ENCODE measurements around the gene STAT6.

The STAT6 gene

GRCh38 chr12:57129321-57129842 lies 18.2 kb upstream of the STAT6 start:
- no peak for DNase-seq (ENCODE audit: extremely low read depth, low read depth)
- TF ChIP-seq, protein P1, sequence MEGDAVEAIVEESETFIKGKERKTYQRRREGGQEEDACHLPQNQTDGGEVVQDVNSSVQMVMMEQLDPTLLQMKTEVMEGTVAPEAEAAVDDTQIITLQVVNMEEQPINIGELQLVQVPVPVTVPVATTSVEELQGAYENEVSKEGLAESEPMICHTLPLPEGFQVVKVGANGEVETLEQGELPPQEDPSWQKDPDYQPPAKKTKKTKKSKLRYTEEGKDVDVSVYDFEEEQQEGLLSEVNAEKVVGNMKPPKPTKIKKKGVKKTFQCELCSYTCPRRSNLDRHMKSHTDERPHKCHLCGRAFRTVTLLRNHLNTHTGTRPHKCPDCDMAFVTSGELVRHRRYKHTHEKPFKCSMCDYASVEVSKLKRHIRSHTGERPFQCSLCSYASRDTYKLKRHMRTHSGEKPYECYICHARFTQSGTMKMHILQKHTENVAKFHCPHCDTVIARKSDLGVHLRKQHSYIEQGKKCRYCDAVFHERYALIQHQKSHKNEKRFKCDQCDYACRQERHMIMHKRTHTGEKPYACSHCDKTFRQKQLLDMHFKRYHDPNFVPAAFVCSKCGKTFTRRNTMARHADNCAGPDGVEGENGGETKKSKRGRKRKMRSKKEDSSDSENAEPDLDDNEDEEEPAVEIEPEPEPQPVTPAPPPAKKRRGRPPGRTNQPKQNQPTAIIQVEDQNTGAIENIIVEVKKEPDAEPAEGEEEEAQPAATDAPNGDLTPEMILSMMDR (IDR thresholded peaks at IDR 0.05; ENCODE audit: low read depth, low read length): no peak

- TF ChIP-seq, protein P1 (IDR thresholded peaks at IDR 0.05; ENCODE audit: low read depth, low read length): no peak
- DNase-seq (ENCODE audit: extremely low read depth, low read depth): no peak
Measured at GRCh38 chr12:57128519-57129247, 17.5 kb upstream of the STAT6 start.

DNA sequence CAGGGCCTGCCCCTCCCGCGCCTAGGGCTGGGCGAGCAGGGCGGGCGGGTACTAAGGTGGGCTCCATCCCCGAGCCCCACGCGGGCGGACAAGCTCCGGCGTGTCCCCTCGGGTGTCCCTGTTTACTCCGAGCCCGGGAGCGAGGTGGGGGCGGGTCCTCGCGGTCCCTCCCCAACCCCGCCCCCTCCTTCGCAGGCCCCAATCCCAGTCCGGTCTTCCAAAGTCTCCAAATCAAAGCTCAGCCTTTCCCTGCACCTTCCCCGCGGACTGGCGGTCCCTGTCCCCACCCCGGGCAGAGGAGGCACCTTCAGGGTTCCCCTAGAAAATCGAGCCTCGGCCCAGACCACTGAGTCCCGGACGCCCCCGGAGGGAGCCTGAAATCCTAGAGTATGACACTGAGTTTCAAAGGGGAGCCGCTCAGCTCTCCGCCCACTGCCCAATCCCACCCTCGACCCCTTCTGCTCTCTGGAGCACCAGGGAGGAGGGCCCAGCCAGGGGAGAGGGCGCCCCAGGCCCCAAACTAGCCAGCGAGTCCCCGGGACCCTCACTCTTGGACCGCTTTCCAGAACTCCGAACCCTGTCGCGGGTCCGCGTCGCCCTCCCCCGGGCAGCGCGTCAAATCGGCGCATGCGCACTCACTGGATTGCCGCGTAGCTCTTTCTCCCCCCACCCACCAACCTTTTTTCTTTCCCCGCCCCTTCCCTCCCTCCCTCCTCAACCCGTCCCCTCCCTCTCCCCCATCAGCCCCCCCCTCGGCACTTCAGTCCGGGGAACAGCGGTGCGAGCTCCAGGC lies 16.8 kb upstream of the STAT6 start, which contains the start of gene LRP1:
Gene LRP1 (plus strand): TSS at position 758 of the 793 bp plus-strand sequence. CDS start 482 bp downstream, outside the sequence.
- peak; percentile 93 for DNase-seq (ENCODE audit: extremely low read depth, low read depth)
- TF ChIP-seq, protein P1 (IDR thresholded peaks at IDR 0.05; ENCODE audit: low read depth, low read length): no peak

GRCh38 chr12:57127101-57127725 lies 16.1 kb upstream of the STAT6 start:
- DNase-seq (ENCODE audit: extremely low read depth, low read depth): no peak
- TF ChIP-seq, protein P1 (IDR thresholded peaks at IDR 0.05; ENCODE audit: low read depth, low read length): peak; percentile 28

- TF ChIP-seq, protein P1 (IDR thresholded peaks at IDR 0.05; ENCODE audit: low read depth, low read length): no peak
- no peak for DNase-seq (ENCODE audit: extremely low read depth, low read depth)
Measured at GRCh38 chr12:57126561-57126960, 15.4 kb upstream of the STAT6 start.

GRCh38 chr12:57126061-57126460 lies 14.9 kb upstream of the STAT6 start:
- no peak for DNase-seq (ENCODE audit: extremely low read depth, low read depth)
- TF ChIP-seq, protein P1 (IDR thresholded peaks at IDR 0.05; ENCODE audit: low read depth, low read length): no peak
